ENCODE results near the gene COMMD1. TPM values are rescaled to one million over a fixed set of nuclear protein-coding genes. Genes with fewer than 3 reads are reported as not detected.

The COMMD1 gene
- total and polyA plus RNA-seq, 2 experiments from 2014 or later = 30.5 to 71.1 TPM

- no peak for DNase-seq (ENCODE audit: low spot score)
- WGBS (ENCODE audit: low lambda C conversion rate, missing lambda C conversion rate) = 87% methylated on average over 2 of the region's 2 CpGs
These were observed 204.1 kb downstream of the COMMD1 start for GRCh38 chr2:62109554-62109953.

GRCh38 chr2:62110415-62111025, 205.0 kb downstream of the COMMD1 start:
- TF ChIP-seq CTCF (IDR thresholded peaks at IDR 0.05; ENCODE audit: poor library complexity) (no peak), EZH2phosphoT487 (IDR thresholded peaks at IDR 0.05; ENCODE audit: low read depth, severe bottlenecking, unreplicated experiment) (no peak), EZH2 (IDR thresholded peaks at IDR 0.05; ENCODE audit: borderline replicate concordance) (no peak)

More at GRCh38 chr2:62109554-62109953, 204.1 kb downstream of the COMMD1 start:
- Histone ChIP-seq H3K4me3 (no peak overlapping the region), H3K4me2 (peak overlapping the region; percentile 52), H3K36me3 (replicated peaks; ENCODE audit: insufficient read depth, low read depth) (no peaks in the 10 kb centered on the region), H4K20me1 (ENCODE audit: insufficient read depth, poor library complexity, severe bottlenecking) (no peaks in the 10 kb centered on the region), H3K27ac (no peak overlapping the region), H3K9me2 (replicated peaks; ENCODE audit: insufficient read depth) (no peaks in the 10 kb centered on the region), H3K79me2 (no peaks in the 10 kb centered on the region), H3K4me1 (ENCODE audit: insufficient read depth) (peaks cover 33% of the 10 kb centered on the region), H2AFZ (no peak overlapping the region), H3K9me3 (ENCODE audit: low read depth) (no peaks in the 10 kb centered on the region), H3K27me3 (no peaks in the 10 kb centered on the region)
- no peak for TF ChIP-seq EZH2phosphoT487 (IDR thresholded peaks at IDR 0.05; ENCODE audit: low read depth, severe bottlenecking, unreplicated experiment)
- no peak for TF ChIP-seq CTCF (IDR thresholded peaks at IDR 0.05; ENCODE audit: poor library complexity)
- TF ChIP-seq EZH2 (IDR thresholded peaks at IDR 0.05; ENCODE audit: borderline replicate concordance) = no peak

GRCh38 chr2:62112179-62112578, 206.7 kb downstream of the COMMD1 start:
- 36% methylated on average over 2 of the region's 2 CpGs for WGBS (ENCODE audit: low lambda C conversion rate, missing lambda C conversion rate)

More at GRCh38 chr2:62110415-62111025, 205.0 kb downstream of the COMMD1 start:
- Histone ChIP-seq H3K27ac (peak overlapping the region; percentile 17), H3K4me2 (peak overlapping the region; percentile 52), H3K79me2 (no peaks in the 10 kb centered on the region), H3K27me3 (no peaks in the 10 kb centered on the region), H3K4me3 (no peak overlapping the region), H4K20me1 (ENCODE audit: insufficient read depth, poor library complexity, severe bottlenecking) (no peaks in the 10 kb centered on the region), H2AFZ (no peak overlapping the region), H3K9me2 (replicated peaks; ENCODE audit: insufficient read depth) (no peaks in the 10 kb centered on the region), H3K4me1 (ENCODE audit: insufficient read depth) (peaks cover 33% of the 10 kb centered on the region), H3K36me3 (replicated peaks; ENCODE audit: insufficient read depth, low read depth) (no peaks in the 10 kb centered on the region), H3K9me3 (ENCODE audit: low read depth) (no peaks in the 10 kb centered on the region)
- 39% methylated on average over 4 of the region's 4 CpGs for WGBS (ENCODE audit: low lambda C conversion rate, missing lambda C conversion rate)
- no peak for DNase-seq (ENCODE audit: low spot score)

More at GRCh38 chr2:62112179-62112578, 206.7 kb downstream of the COMMD1 start:
- Histone ChIP-seq H3K4me3 (no peak overlapping the region), H3K79me2 (no peaks in the 10 kb centered on the region), H2AFZ (no peak overlapping the region), H3K4me1 (ENCODE audit: insufficient read depth) (peaks cover 33% of the 10 kb centered on the region), H3K9me2 (replicated peaks; ENCODE audit: insufficient read depth) (no peaks in the 10 kb centered on the region), H3K36me3 (replicated peaks; ENCODE audit: insufficient read depth, low read depth) (no peaks in the 10 kb centered on the region), H3K9me3 (ENCODE audit: low read depth) (no peaks in the 10 kb centered on the region), H4K20me1 (ENCODE audit: insufficient read depth, poor library complexity, severe bottlenecking) (no peaks in the 10 kb centered on the region), H3K27me3 (no peaks in the 10 kb centered on the region), H3K27ac (peak overlapping the region; percentile 28), H3K4me2 (no peak overlapping the region)
- TF ChIP-seq EZH2 (IDR thresholded peaks at IDR 0.05; ENCODE audit: borderline replicate concordance) (no peak), EZH2phosphoT487 (IDR thresholded peaks at IDR 0.05; ENCODE audit: low read depth, severe bottlenecking, unreplicated experiment) (no peak), CTCF (IDR thresholded peaks at IDR 0.05; ENCODE audit: poor library complexity) (no peak)
- peak; percentile 19 for DNase-seq (ENCODE audit: low spot score)

All from hepatocyte (in vitro differentiated cells).